GM12878 (cell line): ENCODE data around the gene BIVM. TPM values are rescaled to one million over a fixed set of nuclear protein-coding genes. Genes with fewer than 3 reads are reported as not detected.

Experiments used
- ATF7 ChIP-seq: fragments of 450-650 bp; IDR thresholded peaks from 2 replicates; pipeline ENCODE4 v1.6.1; 2016; ENCODE audit warnings: low read depth, mild to moderate bottlenecking
- CBX5 ChIP-seq: sonication (generic); IDR thresholded peaks from 2 replicates; pipeline ENCODE4 v1.6.1; 2016; ENCODE audit warnings: low read depth, moderate library complexity, mild to moderate bottlenecking, inconsistent platforms
- CHD2 ChIP-seq: IDR thresholded peaks from 2 replicates; pipeline ENCODE4 v1.6.1; 2011; ENCODE audit warnings: low read depth, low read length, improper control_type of control experiment, borderline replicate concordance
- CREM ChIP-seq: IDR thresholded peaks from 2 replicates; pipeline ENCODE4 v1.6.1; 2014; ENCODE audit warnings: antibody characterized with exemption, low read depth
- EP300 ChIP-seq, 2 experiments: fragments of 150-350 bp in 1 of 2; IDR thresholded peaks; 2 replicates each; pipeline ENCODE4 v1.6.1; 2011 to 2012; ENCODE audit warnings: low read depth in 2 of 2, low read length in 2 of 2, borderline replicate concordance in 1 of 2, improper control_type of control experiment in 1 of 2, inconsistent platforms in 1 of 2; ENCODE audit not compliant: control insufficient read depth in 1 of 2
- GABPA ChIP-seq: IDR thresholded peaks from 2 replicates; pipeline ENCODE4 v1.6.1; 2014; ENCODE audit warnings: antibody characterized with exemption, low read depth, mild to moderate bottlenecking, inconsistent platforms
- HDGF ChIP-seq: fragments of 450-650 bp; IDR thresholded peaks from 2 replicates; pipeline ENCODE4 v1.6.1; 2016; ENCODE audit warnings: antibody characterized with exemption
- JUNB ChIP-seq: IDR thresholded peaks from 2 replicates; pipeline ENCODE4 v1.6.1; 2016; ENCODE audit warnings: antibody characterized with exemption, mild to moderate bottlenecking
- KAT2A ChIP-seq: conservative IDR thresholded peaks from 2 replicates; pipeline ENCODE4 v1.6.1; 2011; ENCODE audit warnings: low read depth, low read length; ENCODE audit not compliant: control insufficient read depth
- MTA3 ChIP-seq: IDR thresholded peaks from 2 replicates; pipeline ENCODE4 v1.6.1; 2012; ENCODE audit warnings: low read length, inconsistent platforms, borderline replicate concordance
- NBN ChIP-seq: fragments of 450-650 bp; IDR thresholded peaks from 2 replicates; pipeline ENCODE4 v1.6.1; 2016
- NFYB ChIP-seq: IDR thresholded peaks from 2 replicates; pipeline ENCODE4 v1.6.1; 2011; ENCODE audit warnings: low read depth, mild to moderate bottlenecking, low read length, improper control_type of control experiment, moderate library complexity; ENCODE audit not compliant: insufficient read depth
- POLR2AphosphoS5 ChIP-seq: IDR thresholded peaks from 2 replicates; pipeline ENCODE4 v1.6.1; 2011; ENCODE audit warnings: mild to moderate bottlenecking, low read length, inconsistent platforms
- RUNX3 ChIP-seq: IDR thresholded peaks from 2 replicates; pipeline ENCODE4 v1.6.1; 2012; ENCODE audit warnings: low read length, inconsistent platforms
- SMAD1 ChIP-seq: fragments of 450-650 bp; IDR thresholded peaks from 2 replicates; pipeline ENCODE4 v1.6.1; 2018; ENCODE audit warnings: mild to moderate bottlenecking, low read depth; ENCODE audit not compliant: partially characterized antibody
- SMARCA5 ChIP-seq: fragments of 450-650 bp; IDR thresholded peaks from 2 replicates; pipeline ENCODE4 v1.6.1; 2017; ENCODE audit warnings: mild to moderate bottlenecking
- ZBED1 ChIP-seq: IDR thresholded peaks from 2 replicates; pipeline ENCODE4 v1.6.1; 2016; ENCODE audit warnings: borderline replicate concordance
- ZNF207 ChIP-seq: fragments of 450-650 bp; IDR thresholded peaks from 2 replicates; pipeline ENCODE4 v1.6.1; 2014; ENCODE audit warnings: antibody characterized with exemption, mild to moderate bottlenecking, borderline replicate concordance
- ZNF217 ChIP-seq: fragments of 450-650 bp; IDR thresholded peaks from 2 replicates; pipeline ENCODE4 v1.6.1; 2017; ENCODE audit warnings: antibody characterized with exemption, mild to moderate bottlenecking
- polyA plus RNA-seq, 11 experiments: library from polyadenylated mRNA; depleted of rRNA in 4 of 11; unstranded in 6 of 11; stranded (reverse) in 5 of 11; fragments of >200 nt; fragmentation: Nextera tagmentation in 4 of 11; fragmentation: Illumina TruSeq in 1 of 11; extraction: Ambion mirVana in 4 of 11; extraction: Trizol in 1 of 11; gene quantifications; 1 replicate in 1 of 11; 2 replicates in 10 of 11; pipeline versions ENCODE4 v1.2.1 to v1.2.3, GENCODE V29; 2011 to 2016; ENCODE audit warnings: inconsistent platforms in 2 of 11, missing spikeins in 2 of 11, low read depth in 1 of 11
- total RNA-seq, 4 experiments: library from RNA; depleted of rRNA in 3 of 4; stranded (reverse); fragments of >200 nt in 3 of 4; fragmentation: Illumina TruSeq in 1 of 4; extraction: Trizol in 1 of 4; gene quantifications; 2 replicates each; pipeline versions ENCODE4 v1.2.1 to v1.2.3, GENCODE V29; 2013 to 2021
- TF ChIP-seq, protein P1 (sequence below): fragments of 450-650 bp; IDR thresholded peaks from 2 replicates; pipeline ENCODE4 v1.6.1; 2016; ENCODE audit warnings: mild to moderate bottlenecking
- TF ChIP-seq, protein P2 (sequence below): IDR thresholded peaks from 2 replicates; pipeline ENCODE4 v1.6.1; 2012; ENCODE audit warnings: mild to moderate bottlenecking, low read depth, low read length
- TF ChIP-seq, protein P3 (sequence below): IDR thresholded peaks from 2 replicates; pipeline ENCODE4 v1.6.1; 2011; ENCODE audit warnings: borderline replicate concordance, low read depth, mild to moderate bottlenecking, moderate library complexity, mixed read lengths, low read length; ENCODE audit not compliant: insufficient read depth; ENCODE audit errors: extremely low read length
- TF ChIP-seq, protein P4 (sequence below): fragments of 450-650 bp; IDR thresholded peaks from 2 replicates; pipeline ENCODE4 v1.6.1; 2018; ENCODE audit warnings: borderline replicate concordance, mild to moderate bottlenecking; ENCODE audit not compliant: partially characterized antibody

BIVM gene
- total and polyA plus RNA-seq, 10 of the 15 experiments (the other 5 are each of a cell fraction or from before 2014, with no cell fraction given) = 3.4 to 20.1 (median 14.1) TPM

DNA sequence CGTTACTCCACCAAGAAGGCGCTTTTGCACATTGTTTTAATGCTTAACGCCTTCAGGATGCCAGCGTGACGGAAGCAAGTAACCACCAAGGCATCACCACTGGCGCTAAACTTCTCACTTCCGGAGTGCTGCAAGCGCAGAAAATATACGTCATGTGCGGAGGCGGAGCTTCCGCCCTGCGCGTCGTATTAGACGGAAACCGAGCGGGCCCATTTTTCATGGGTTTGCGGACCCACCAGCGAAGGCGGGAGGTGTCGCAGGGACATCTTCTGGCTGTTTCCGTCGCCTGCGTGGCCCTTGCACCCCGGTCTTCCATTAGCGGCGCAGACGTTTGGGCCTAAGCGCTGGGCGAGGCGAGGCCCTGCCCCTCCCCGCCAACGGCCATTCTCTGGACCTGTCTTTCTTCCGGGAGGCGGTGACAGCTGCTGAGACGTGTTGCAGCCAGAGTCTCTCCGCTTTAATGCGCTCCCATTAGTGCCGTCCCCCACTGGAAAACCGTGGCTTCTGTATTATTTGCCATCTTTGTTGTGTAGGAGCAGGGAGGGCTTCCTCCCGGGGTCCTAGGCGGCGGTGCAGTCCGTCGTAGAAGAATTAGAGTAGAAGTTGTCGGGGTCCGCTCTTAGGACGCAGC lies 46.8 kb downstream of the BIVM start, which contains the start of gene ERCC5 (continued):
- TF ChIP-seq SMARCA5 (peak; percentile 58; the same call in 1 of the 2 replicates), ATF7 (peak; percentile 90), EP300 (IDR thresholded peaks at IDR 0.05; ENCODE audit: borderline replicate concordance in 1 of 2, control insufficient read depth in 1 of 2, low read depth in 2 of 2, low read length in 2 of 2) (0 out of 4 replicates have a peak, but pooled peaks of 1 of the 2 experiments have one; percentile 24), ZNF217 (no peak), CREM (peak; percentile 99), KAT2A (no peak), ZNF207 (peak; percentile 96), NFYB (0 out of 2 replicates have a peak, but pooled peaks have one; percentile 36), JUNB (no peak), RUNX3 (peak; percentile 84), SMAD1 (no peak), HDGF (peak; percentile 56; the same call in 1 of the 2 replicates), NBN (peak; percentile 99), CBX5 (peak; percentile 94), POLR2AphosphoS5 (peak; percentile 93), MTA3 (peak; percentile 69; the same call in 1 of the 2 replicates), GABPA (peak; percentile 95), ZBED1 (0 out of 2 replicates have a peak, but pooled peaks have one; percentile 31), CHD2 (peak; percentile 78; the same call in 1 of the 2 replicates)
- TF ChIP-seq, protein P1, sequence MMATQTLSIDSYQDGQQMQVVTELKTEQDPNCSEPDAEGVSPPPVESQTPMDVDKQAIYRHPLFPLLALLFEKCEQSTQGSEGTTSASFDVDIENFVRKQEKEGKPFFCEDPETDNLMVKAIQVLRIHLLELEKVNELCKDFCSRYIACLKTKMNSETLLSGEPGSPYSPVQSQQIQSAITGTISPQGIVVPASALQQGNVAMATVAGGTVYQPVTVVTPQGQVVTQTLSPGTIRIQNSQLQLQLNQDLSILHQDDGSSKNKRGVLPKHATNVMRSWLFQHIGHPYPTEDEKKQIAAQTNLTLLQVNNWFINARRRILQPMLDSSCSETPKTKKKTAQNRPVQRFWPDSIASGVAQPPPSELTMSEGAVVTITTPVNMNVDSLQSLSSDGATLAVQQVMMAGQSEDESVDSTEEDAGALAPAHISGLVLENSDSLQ = peak; percentile 85
- TF ChIP-seq, protein P2, sequence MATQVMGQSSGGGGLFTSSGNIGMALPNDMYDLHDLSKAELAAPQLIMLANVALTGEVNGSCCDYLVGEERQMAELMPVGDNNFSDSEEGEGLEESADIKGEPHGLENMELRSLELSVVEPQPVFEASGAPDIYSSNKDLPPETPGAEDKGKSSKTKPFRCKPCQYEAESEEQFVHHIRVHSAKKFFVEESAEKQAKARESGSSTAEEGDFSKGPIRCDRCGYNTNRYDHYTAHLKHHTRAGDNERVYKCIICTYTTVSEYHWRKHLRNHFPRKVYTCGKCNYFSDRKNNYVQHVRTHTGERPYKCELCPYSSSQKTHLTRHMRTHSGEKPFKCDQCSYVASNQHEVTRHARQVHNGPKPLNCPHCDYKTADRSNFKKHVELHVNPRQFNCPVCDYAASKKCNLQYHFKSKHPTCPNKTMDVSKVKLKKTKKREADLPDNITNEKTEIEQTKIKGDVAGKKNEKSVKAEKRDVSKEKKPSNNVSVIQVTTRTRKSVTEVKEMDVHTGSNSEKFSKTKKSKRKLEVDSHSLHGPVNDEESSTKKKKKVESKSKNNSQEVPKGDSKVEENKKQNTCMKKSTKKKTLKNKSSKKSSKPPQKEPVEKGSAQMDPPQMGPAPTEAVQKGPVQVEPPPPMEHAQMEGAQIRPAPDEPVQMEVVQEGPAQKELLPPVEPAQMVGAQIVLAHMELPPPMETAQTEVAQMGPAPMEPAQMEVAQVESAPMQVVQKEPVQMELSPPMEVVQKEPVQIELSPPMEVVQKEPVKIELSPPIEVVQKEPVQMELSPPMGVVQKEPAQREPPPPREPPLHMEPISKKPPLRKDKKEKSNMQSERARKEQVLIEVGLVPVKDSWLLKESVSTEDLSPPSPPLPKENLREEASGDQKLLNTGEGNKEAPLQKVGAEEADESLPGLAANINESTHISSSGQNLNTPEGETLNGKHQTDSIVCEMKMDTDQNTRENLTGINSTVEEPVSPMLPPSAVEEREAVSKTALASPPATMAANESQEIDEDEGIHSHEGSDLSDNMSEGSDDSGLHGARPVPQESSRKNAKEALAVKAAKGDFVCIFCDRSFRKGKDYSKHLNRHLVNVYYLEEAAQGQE = no peak
- TF ChIP-seq, protein P3, sequence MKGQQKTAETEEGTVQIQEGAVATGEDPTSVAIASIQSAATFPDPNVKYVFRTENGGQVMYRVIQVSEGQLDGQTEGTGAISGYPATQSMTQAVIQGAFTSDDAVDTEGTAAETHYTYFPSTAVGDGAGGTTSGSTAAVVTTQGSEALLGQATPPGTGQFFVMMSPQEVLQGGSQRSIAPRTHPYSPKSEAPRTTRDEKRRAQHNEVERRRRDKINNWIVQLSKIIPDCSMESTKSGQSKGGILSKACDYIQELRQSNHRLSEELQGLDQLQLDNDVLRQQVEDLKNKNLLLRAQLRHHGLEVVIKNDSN = peak; percentile 1
- TF ChIP-seq, protein P4, sequence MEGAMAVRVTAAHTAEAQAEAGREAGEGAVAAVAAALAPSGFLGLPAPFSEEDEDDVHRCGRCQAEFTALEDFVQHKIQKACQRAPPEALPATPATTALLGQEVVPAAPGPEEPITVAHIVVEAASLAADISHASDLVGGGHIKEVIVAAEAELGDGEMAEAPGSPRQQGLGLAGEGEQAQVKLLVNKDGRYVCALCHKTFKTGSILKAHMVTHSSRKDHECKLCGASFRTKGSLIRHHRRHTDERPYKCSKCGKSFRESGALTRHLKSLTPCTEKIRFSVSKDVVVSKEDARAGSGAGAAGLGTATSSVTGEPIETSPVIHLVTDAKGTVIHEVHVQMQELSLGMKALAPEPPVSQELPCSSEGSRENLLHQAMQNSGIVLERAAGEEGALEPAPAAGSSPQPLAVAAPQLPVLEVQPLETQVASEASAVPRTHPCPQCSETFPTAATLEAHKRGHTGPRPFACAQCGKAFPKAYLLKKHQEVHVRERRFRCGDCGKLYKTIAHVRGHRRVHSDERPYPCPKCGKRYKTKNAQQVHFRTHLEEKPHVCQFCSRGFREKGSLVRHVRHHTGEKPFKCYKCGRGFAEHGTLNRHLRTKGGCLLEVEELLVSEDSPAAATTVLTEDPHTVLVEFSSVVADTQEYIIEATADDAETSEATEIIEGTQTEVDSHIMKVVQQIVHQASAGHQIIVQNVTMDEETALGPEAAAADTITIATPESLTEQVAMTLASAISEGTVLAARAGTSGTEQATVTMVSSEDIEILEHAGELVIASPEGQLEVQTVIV = peak; percentile 88
